GM12892 (cell line): ENCODE results near the gene CHTF8.

ENCODE experiments used
- POLR2A ChIP-seq: IDR thresholded peaks from 2 replicates; pipeline ENCODE4 v1.6.1; 2011; ENCODE audit warnings: low read depth, low read length, control low read depth
- POLR2AphosphoS5 ChIP-seq: IDR thresholded peaks from 2 replicates; pipeline ENCODE4 v1.6.1; 2011; ENCODE audit warnings: low read depth, low read length, control low read depth

- TF ChIP-seq POLR2AphosphoS5 (no peak), POLR2A (no peak)
Observed at GRCh38 chr16:69133373-69133954, 1.1 kb upstream of the CHTF8 start.
